Left ventricle myocardium inferior (tissue), 1 donor: ENCODE data around the gene DGKQ. TPM values are rescaled to one million over a fixed set of nuclear protein-coding genes. Genes with fewer than 3 reads are reported as not detected.
A peak's percentile ranks its signal among the peaks of the same experiment; 100 is the strongest.

Experiments
- DNase-seq: peaks from one replicate; pipeline ENCODE4 v3.0.0-alpha.2; 2020
- H3K27ac ChIP-seq: fragments of 200-600 bp; replicated peaks from 2 replicates; pipeline ENCODE4 v1.8.0; 2021
- H3K27me3 ChIP-seq: fragments of 200-600 bp; 2 replicates; pipeline ENCODE4 v1.8.0; 2021; ENCODE audit warnings: low read depth
- H3K36me3 ChIP-seq: fragments of 200-600 bp; 2 replicates; pipeline ENCODE4 v1.8.0; 2021
- H3K4me1 ChIP-seq: fragments of 200-600 bp; 2 replicates; pipeline ENCODE4 v1.8.0; 2021
- H3K4me3 ChIP-seq: fragments of 200-600 bp; 2 replicates; pipeline ENCODE4 v1.8.0; 2021; ENCODE audit warnings: mild to moderate bottlenecking, moderate library complexity
- H3K9me3 ChIP-seq: fragments of 200-600 bp; replicated peaks from 2 replicates; pipeline ENCODE4 v1.8.0; 2021
- CTCF ChIP-seq: fragments of 200-600 bp; IDR thresholded peaks from 2 replicates; pipeline ENCODE4 v1.8.0; 2021; ENCODE audit warnings: antibody characterized with exemption, mild to moderate bottlenecking, borderline replicate concordance
- intact Hi-C: fragments of 100-400 bp; cut with micrococcal nuclease; formaldehyde crosslinking; loops from one replicate; pipeline ENCODE4 v1.11.0; 2022
- total RNA-seq: library from RNA; stranded (reverse); fragmentation: NEBNext Ultra II Directional; extraction: Animal tissue kit (Norgen Biotek cat#: 25700); gene quantifications from one replicate; pipeline ENCODE4 v1.2.1, GENCODE V29; 2021
- donor health status: DM: no; HTN: yes; CAD: no; lungs with severe emphysema.

DGKQ gene
- total RNA-seq, 1 donor from 2014 or later, result 3.5 TPM

- peaks cover 9% of the 10 kb centered on the region for H3K36me3 ChIP-seq
- no peak for TF ChIP-seq CTCF
- intact Hi-C loops, result no loop called here
Measured at GRCh38 chr4:989722-990471, 16.5 kb upstream of the DGKQ start.

GRCh38 chr4:988726-989721 lies 15.7 kb upstream of the DGKQ start:
- H3K36me3 ChIP-seq, result peaks cover 9% of the 10 kb centered on the region
- H3K4me3 ChIP-seq, result no peak overlapping the region
- no peaks in the 10 kb centered on the region for H3K27me3 ChIP-seq
- no peak for DNase-seq
- no peaks in the 10 kb centered on the region for H3K9me3 ChIP-seq
- no peak overlapping the region for H3K27ac ChIP-seq
- intact Hi-C loops, result no loop called here
- TF ChIP-seq CTCF, result no peak
- H3K4me1 ChIP-seq, result peaks cover 36% of the 10 kb centered on the region

More at GRCh38 chr4:989722-990471, 16.5 kb upstream of the DGKQ start:
- H3K4me3 ChIP-seq, result no peak overlapping the region
- no peak for DNase-seq
- no peaks in the 10 kb centered on the region for H3K27me3 ChIP-seq
- H3K27ac ChIP-seq, result no peak overlapping the region
- H3K9me3 ChIP-seq, result no peaks in the 10 kb centered on the region
- H3K4me1 ChIP-seq, result peaks cover 34% of the 10 kb centered on the region

- intact Hi-C loops, result no loop called here
Measured at GRCh38 chr4:987624-988513, 14.5 kb upstream of the DGKQ start.

GRCh38 chr4:986879-987623 lies 13.7 kb upstream of the DGKQ start, which contains the start of gene IDUA:
IDUA (plus strand) TSS chr4:987044; CDS start chr4:987085, 41 bp downstream.
- H3K27ac ChIP-seq, result peak within 1 kb of the TSS; percentile 62
- no peaks in the 10 kb centered on the region for H3K27me3 ChIP-seq
- H3K9me3 ChIP-seq, result no peaks in the 10 kb centered on the region
- peak within 1 kb of the TSS; percentile 81 for H3K4me3 ChIP-seq
- DNase-seq, result peak; percentile 84
- peaks cover 36% of the 10 kb centered on the region for H3K4me1 ChIP-seq
- peak; percentile 57 for TF ChIP-seq CTCF
- H3K36me3 ChIP-seq, result peaks cover 9% of the 10 kb centered on the region
- intact Hi-C loops, result no loop called here

More at GRCh38 chr4:987624-988513, 14.5 kb upstream of the DGKQ start:
- no peaks in the 10 kb centered on the region for H3K27me3 ChIP-seq
- H3K36me3 ChIP-seq, result peaks cover 9% of the 10 kb centered on the region
- H3K9me3 ChIP-seq, result no peaks in the 10 kb centered on the region
- no peak for TF ChIP-seq CTCF
- peaks cover 36% of the 10 kb centered on the region for H3K4me1 ChIP-seq
- H3K4me3 ChIP-seq, result peak overlapping the region; percentile 81
- DNase-seq, result no peak
- peak overlapping the region; percentile 62 for H3K27ac ChIP-seq
